Measurements from ENCODE around the gene LIPK. TPM values are rescaled to one million over a fixed set of nuclear protein-coding genes. Genes with fewer than 3 reads are reported as not detected.
A peak's percentile ranks its signal among the peaks of the same experiment; 100 is the strongest.

Gene LIPK
- polyA plus RNA-seq (0.23 to 1.3 TPM (median 0.56 TPM) in 3 replicates), polyA minus RNA-seq (1.3 TPM in 1 of 3 replicates, not detected in the others)
- 0.57 TPM for polyA plus RNA-seq (2011; ENCODE audit: low read depth)
- polyA plus RNA-seq (2011; cell fraction: cytosol; rRNA removed) = 0.08 and 0.58 TPM in 2 replicates
- 0.57 and 0.96 TPM in 2 replicates for polyA plus RNA-seq (2011; cell fraction: nucleus; rRNA removed)
- polyA plus RNA-seq (2012; ENCODE audit: low replicate concordance) = 4.2 TPM in 1 of 2 replicates, not detected in the other
- not detected for polyA minus RNA-seq (2011; cell fraction: cytosol; rRNA and poly(A)+ RNA removed)
- polyA minus RNA-seq (2011; cell fraction: nucleus; rRNA and poly(A)+ RNA removed) = 1.1 and 1.2 TPM in 2 replicates

GRCh38 chr10:88705958-88706357, at the start of gene LIPK:
Gene LIPK (plus strand): TSS chr10:88706249. CDS start chr10:88724544, 18,295 bp downstream.
- dilution Hi-C loops (cut with MboI; ENCODE audit: extremely low pct_ligation_motif_present, low sequenced_read_pairs) = no loop called here
- TF ChIP-seq EZH2 (IDR thresholded peaks at IDR 0.05; ENCODE audit: low read length) (no peak), CTCF (optimal IDR thresholded peaks at IDR 0.05 in 1 of 3, IDR thresholded peaks at IDR 0.05 in 1 of 3, conservative IDR thresholded peaks at IDR 0.05 in 1 of 3; ENCODE audit: extremely low read depth in 1 of 3, insufficient read depth in 2 of 3, low read length in 3 of 3) (no peak)
- no peaks in the 10 kb centered on the region for H3K36me3 ChIP-seq (ENCODE audit: control insufficient read depth in 2 of 2, extremely low read depth in 1 of 2, insufficient read depth in 2 of 2, low read length in 2 of 2)
- H3K79me2 ChIP-seq (ENCODE audit: control insufficient read depth, insufficient read depth, low read length) = no peaks in the 10 kb centered on the region
- H3K4me3 ChIP-seq (ENCODE audit: control insufficient read depth in 2 of 3, extremely low read depth in 1 of 3, insufficient read depth in 2 of 3, low read depth in 1 of 3, low read length in 3 of 3) = no peak within 1 kb of the TSS
- no peak within 1 kb of the TSS for H3K4me2 ChIP-seq (ENCODE audit: control insufficient read depth, extremely low read depth, insufficient read depth, low read depth, low read length)
- DNase-seq (ENCODE audit: low read depth, low spot score) (no peak), FAIRE-seq (peak; percentile 26)
- H3K9me3 ChIP-seq (ENCODE audit: control insufficient read depth, low read depth, low read length) = no peaks in the 10 kb centered on the region
- H3K27me3 ChIP-seq (ENCODE audit: control insufficient read depth, extremely low read depth, insufficient read depth, low read length) = no peaks in the 10 kb centered on the region
- peaks cover 26% of the 10 kb centered on the region for H3K4me1 ChIP-seq (ENCODE audit: control insufficient read depth, extremely low read depth, insufficient read depth, low read length)
- no peak within 1 kb of the TSS for H2AFZ ChIP-seq (ENCODE audit: control insufficient read depth, low read length)
- H3K27ac ChIP-seq (ENCODE audit: control insufficient read depth, insufficient read depth, low read length) = no peak within 1 kb of the TSS
- no peaks in the 10 kb centered on the region for H3K9me1 ChIP-seq (ENCODE audit: control insufficient read depth, extremely low read depth, insufficient read depth, low read length)
- no peak within 1 kb of the TSS for H3K9ac ChIP-seq (ENCODE audit: control insufficient read depth, extremely low read depth, insufficient read depth, low read length)
- H4K20me1 ChIP-seq (ENCODE audit: control insufficient read depth, extremely low read depth, insufficient read depth, low read length) = no peaks in the 10 kb centered on the region

GRCh38 chr10:88657901-88658300, 48.1 kb upstream of the LIPK start:
- Histone ChIP-seq H3K9me1 (ENCODE audit: control insufficient read depth, extremely low read depth, insufficient read depth, low read length) (no peaks in the 10 kb centered on the region), H3K27ac (ENCODE audit: control insufficient read depth, insufficient read depth, low read length) (no peak overlapping the region), H2AFZ (ENCODE audit: control insufficient read depth, low read length) (no peak overlapping the region), H3K27me3 (ENCODE audit: control insufficient read depth, extremely low read depth, insufficient read depth, low read length) (no peaks in the 10 kb centered on the region), H4K20me1 (ENCODE audit: control insufficient read depth, extremely low read depth, insufficient read depth, low read length) (no peaks in the 10 kb centered on the region), H3K9ac (ENCODE audit: control insufficient read depth, extremely low read depth, insufficient read depth, low read length) (no peak overlapping the region), H3K4me1 (ENCODE audit: control insufficient read depth, extremely low read depth, insufficient read depth, low read length) (peaks cover 9% of the 10 kb centered on the region), H3K9me3 (ENCODE audit: control insufficient read depth, low read depth, low read length) (no peaks in the 10 kb centered on the region), H3K4me2 (ENCODE audit: control insufficient read depth, extremely low read depth, insufficient read depth, low read depth, low read length) (peak overlapping the region; percentile 20), H3K4me3 (ENCODE audit: control insufficient read depth in 2 of 3, extremely low read depth in 1 of 3, insufficient read depth in 2 of 3, low read depth in 1 of 3, low read length in 3 of 3) (no peak overlapping the region), H3K36me3 (ENCODE audit: control insufficient read depth in 2 of 2, extremely low read depth in 1 of 2, insufficient read depth in 2 of 2, low read length in 2 of 2) (no peaks in the 10 kb centered on the region), H3K79me2 (ENCODE audit: control insufficient read depth, insufficient read depth, low read length) (no peaks in the 10 kb centered on the region)
- dilution Hi-C loops (cut with MboI; ENCODE audit: extremely low pct_ligation_motif_present, low sequenced_read_pairs) = no loop called here
- peak; percentile 83 for FAIRE-seq
- TF ChIP-seq EZH2 (IDR thresholded peaks at IDR 0.05; ENCODE audit: low read length) (no peak), CTCF (optimal IDR thresholded peaks at IDR 0.05 in 1 of 3, IDR thresholded peaks at IDR 0.05 in 1 of 3, conservative IDR thresholded peaks at IDR 0.05 in 1 of 3; ENCODE audit: extremely low read depth in 1 of 3, insufficient read depth in 2 of 3, low read length in 3 of 3) (no peak)
- DNase-seq (ENCODE audit: low read depth, low spot score) = peak; percentile 35
